Measurements from ENCODE around the gene KIAA1217. TPM values are rescaled to one million over a fixed set of nuclear protein-coding genes. Genes with fewer than 3 reads are reported as not detected.

Gene KIAA1217
- polyA plus RNA-seq, 1 of the 3 experiments (the other 2 are of a cell fraction): 7.2 TPM

GRCh38 chr10:24382979-24383663 lies 174.2 kb downstream of the KIAA1217 start:
- 91% methylated on average over 12 of the region's 12 CpGs for WGBS (ENCODE audit: low lambda C conversion rate)
- Histone ChIP-seq H3F3A (replicated peaks; ENCODE audit: insufficient read depth) (no peaks in the 10 kb centered on the region), H3K4me2 (no peak overlapping the region; the same call in 1 of the 2 replicates), H3K27me3 (ENCODE audit: insufficient read depth) (no peaks in the 10 kb centered on the region), H3K4me1 (ENCODE audit: control insufficient read depth in 1 of 2, insufficient read depth in 2 of 2, low read depth in 1 of 2, low read length in 1 of 2) (peaks cover 3 to 25% of the 10 kb centered on the region in 2 experiments; a peak in 2 of 4 replicates), H3K27ac (ENCODE audit: low read depth in 2 of 2, low read length in 1 of 2) (peak overlapping the region in 1 of 2 experiments; percentile 24; a peak in 1 of 4 replicates), H3K9me2 (no peaks in the 10 kb centered on the region), H3K36me3 (replicated peaks in 1 of 2; ENCODE audit: control insufficient read depth in 1 of 2, insufficient read depth in 2 of 2, low read length in 1 of 2) (no peaks in the 10 kb centered on the region), H4K20me1 (ENCODE audit: insufficient read depth) (no peaks in the 10 kb centered on the region), H2AFZ (ENCODE audit: low read depth) (no peak overlapping the region), H3K79me2 (ENCODE audit: insufficient read depth) (no peaks in the 10 kb centered on the region), H3K9ac (no peak overlapping the region), H3K9me3 (no peaks in the 10 kb centered on the region), H3K4me3 (ENCODE audit: low read depth in 2 of 2, low read length in 1 of 2) (no peak overlapping the region)
- CTCF ChIA-PET: interaction anchor here (0.9 to 2.0 kb wide), 5 partner anchors 23 to 1090 kb away, joined by 3 to 8 read pairs (median 3); no protein-coding TSS in a partner anchor
- no peak for DNase-seq
- TF ChIP-seq RAD21 (IDR thresholded peaks at IDR 0.05; ENCODE audit: low read length) (no peak), MAX (IDR thresholded peaks at IDR 0.05; ENCODE audit: low read depth) (no peak), JUND (IDR thresholded peaks at IDR 0.05) (no peak), FOXJ3 (CRISPR knock-in tag; IDR thresholded peaks at IDR 0.05) (no peak), RCOR1 (IDR thresholded peaks at IDR 0.05; ENCODE audit: low read length) (no peak), ELF1 (IDR thresholded peaks at IDR 0.05) (no peak), FOXM1 (IDR thresholded peaks at IDR 0.05; ENCODE audit: low read depth) (no peak), SIN3A (IDR thresholded peaks at IDR 0.05; ENCODE audit: borderline replicate concordance, low read depth, low read length) (no peak), IRF3 (IDR thresholded peaks at IDR 0.05; ENCODE audit: low read depth, low read length) (no peak), TCF12 (IDR thresholded peaks at IDR 0.05) (no peak), REST (IDR thresholded peaks at IDR 0.05; ENCODE audit: low read depth, low read length) (no peak), NRF1 (IDR thresholded peaks at IDR 0.05; ENCODE audit: low read depth, low read length) (no peak), MXI1 (IDR thresholded peaks at IDR 0.05; ENCODE audit: low read depth, low read length) (no peak), GABPA (IDR thresholded peaks at IDR 0.05; ENCODE audit: low read depth) (no peak), USF2 (IDR thresholded peaks at IDR 0.05; ENCODE audit: borderline replicate concordance, low read depth, low read length) (no peak), EZH2phosphoT487 (IDR thresholded peaks at IDR 0.05; ENCODE audit: borderline replicate concordance, low read depth) (no peak), SMC3 (IDR thresholded peaks at IDR 0.05; ENCODE audit: low read depth, low read length) (no peak), GATA2 (CRISPR knock-in tag; IDR thresholded peaks at IDR 0.05) (no peak), FOSL2 (IDR thresholded peaks at IDR 0.05; ENCODE audit: borderline replicate concordance, low read depth) (no peak)
- POLR2A ChIA-PET: no interaction called here
